Spleen (tissue), 7 donors: ENCODE results near the gene FXYD2.

Source experiments
- POLR2A ChIP-seq, 3 donors: fragments of 450-650 bp; IDR thresholded peaks; one replicate each; pipeline ENCODE4 v1.5.1; 2017; ENCODE audit warnings: antibody characterized with exemption in 3 of 3, mild to moderate bottlenecking in 1 of 3
- POLR2AphosphoS5 ChIP-seq, 3 donors: sonication (generic); formaldehyde crosslinking; IDR thresholded peaks; one replicate each; pipeline ENCODE4 v1.5.1; 2017; ENCODE audit warnings: antibody characterized with exemption in 3 of 3
- TF ChIP-seq, protein P1 (sequence below), 11 experiments: fragments of 200-600 bp in 7 of 11; fragments of 450-650 bp in 4 of 11; sonication (generic) in 4 of 11; IDR thresholded peaks in 8 of 11; conservative IDR thresholded peaks in 3 of 11; 1 replicate in 7 of 11; 2 replicates in 4 of 11; pipeline versions ENCODE4 v1.4.0 to v1.8.0; 2016 to 2021; ENCODE audit warnings: antibody characterized with exemption in 11 of 11, inconsistent platforms in 4 of 11, mild to moderate bottlenecking in 1 of 11
- donor health status: DM: no; HTN: no; CAD: no; lungs with moderate emphysema.
- donor health status: DM: no; HTN: no; CAD: no.
- donor health status: DM: no; HTN: no; CAD: no.

GRCh38 chr11:117857734-117858414, 33.3 kb upstream of the FXYD2 start:
- TF ChIP-seq, protein P1, sequence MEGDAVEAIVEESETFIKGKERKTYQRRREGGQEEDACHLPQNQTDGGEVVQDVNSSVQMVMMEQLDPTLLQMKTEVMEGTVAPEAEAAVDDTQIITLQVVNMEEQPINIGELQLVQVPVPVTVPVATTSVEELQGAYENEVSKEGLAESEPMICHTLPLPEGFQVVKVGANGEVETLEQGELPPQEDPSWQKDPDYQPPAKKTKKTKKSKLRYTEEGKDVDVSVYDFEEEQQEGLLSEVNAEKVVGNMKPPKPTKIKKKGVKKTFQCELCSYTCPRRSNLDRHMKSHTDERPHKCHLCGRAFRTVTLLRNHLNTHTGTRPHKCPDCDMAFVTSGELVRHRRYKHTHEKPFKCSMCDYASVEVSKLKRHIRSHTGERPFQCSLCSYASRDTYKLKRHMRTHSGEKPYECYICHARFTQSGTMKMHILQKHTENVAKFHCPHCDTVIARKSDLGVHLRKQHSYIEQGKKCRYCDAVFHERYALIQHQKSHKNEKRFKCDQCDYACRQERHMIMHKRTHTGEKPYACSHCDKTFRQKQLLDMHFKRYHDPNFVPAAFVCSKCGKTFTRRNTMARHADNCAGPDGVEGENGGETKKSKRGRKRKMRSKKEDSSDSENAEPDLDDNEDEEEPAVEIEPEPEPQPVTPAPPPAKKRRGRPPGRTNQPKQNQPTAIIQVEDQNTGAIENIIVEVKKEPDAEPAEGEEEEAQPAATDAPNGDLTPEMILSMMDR (IDR thresholded peaks at IDR 0.05 in 8 of 11, conservative IDR thresholded peaks at IDR 0.05 in 3 of 11): no peak
- TF ChIP-seq POLR2A (IDR thresholded peaks at IDR 0.05): no peak
- no peak for TF ChIP-seq POLR2AphosphoS5 (IDR thresholded peaks at IDR 0.05)
